Measurements from ENCODE around the gene NDUFV1. TPM values are rescaled to one million over a fixed set of nuclear protein-coding genes. Genes with fewer than 3 reads are reported as not detected.

The NDUFV1 gene
- total RNA-seq, 1 donor from 2014 or later, result 191 TPM

DNA sequence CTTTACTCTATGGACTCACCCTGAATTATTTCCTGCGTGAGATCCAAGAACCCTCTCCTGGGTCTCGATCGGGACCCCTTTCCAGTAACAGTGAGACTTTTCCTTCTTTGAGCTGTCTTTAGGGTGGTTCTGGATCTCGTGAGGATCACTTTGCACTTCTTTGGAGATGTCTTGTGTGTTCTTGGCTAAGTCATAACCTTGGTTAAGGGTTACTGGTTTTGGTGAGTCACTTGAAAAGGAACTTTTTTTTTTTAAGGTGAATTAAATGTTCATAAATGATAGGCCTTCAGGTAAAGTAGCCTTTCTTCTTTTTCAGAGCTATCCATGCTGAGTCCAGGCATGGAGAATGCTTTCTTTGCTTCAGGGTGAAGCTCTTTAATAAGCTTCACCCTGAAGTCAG is 42.5 kb upstream of the NDUFV1 start:
- H3K27me3 Mint-ChIP-seq (ENCODE audit: unreplicated experiment), result no peaks in the 10 kb centered on the region
- H3K36me3 Mint-ChIP-seq (ENCODE audit: low read depth, unreplicated experiment), result no peaks in the 10 kb centered on the region
- H3K4me1 Mint-ChIP-seq (ENCODE audit: unreplicated experiment), result peaks cover 11% of the 10 kb centered on the region
- no peaks in the 10 kb centered on the region for H3K9me3 Mint-ChIP-seq (ENCODE audit: unreplicated experiment)
- no peak overlapping the region for H3K27ac Mint-ChIP-seq (ENCODE audit: unreplicated experiment)
- TF ChIP-seq, protein P1, sequence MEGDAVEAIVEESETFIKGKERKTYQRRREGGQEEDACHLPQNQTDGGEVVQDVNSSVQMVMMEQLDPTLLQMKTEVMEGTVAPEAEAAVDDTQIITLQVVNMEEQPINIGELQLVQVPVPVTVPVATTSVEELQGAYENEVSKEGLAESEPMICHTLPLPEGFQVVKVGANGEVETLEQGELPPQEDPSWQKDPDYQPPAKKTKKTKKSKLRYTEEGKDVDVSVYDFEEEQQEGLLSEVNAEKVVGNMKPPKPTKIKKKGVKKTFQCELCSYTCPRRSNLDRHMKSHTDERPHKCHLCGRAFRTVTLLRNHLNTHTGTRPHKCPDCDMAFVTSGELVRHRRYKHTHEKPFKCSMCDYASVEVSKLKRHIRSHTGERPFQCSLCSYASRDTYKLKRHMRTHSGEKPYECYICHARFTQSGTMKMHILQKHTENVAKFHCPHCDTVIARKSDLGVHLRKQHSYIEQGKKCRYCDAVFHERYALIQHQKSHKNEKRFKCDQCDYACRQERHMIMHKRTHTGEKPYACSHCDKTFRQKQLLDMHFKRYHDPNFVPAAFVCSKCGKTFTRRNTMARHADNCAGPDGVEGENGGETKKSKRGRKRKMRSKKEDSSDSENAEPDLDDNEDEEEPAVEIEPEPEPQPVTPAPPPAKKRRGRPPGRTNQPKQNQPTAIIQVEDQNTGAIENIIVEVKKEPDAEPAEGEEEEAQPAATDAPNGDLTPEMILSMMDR (IDR thresholded peaks at IDR 0.05; ENCODE audit: unreplicated experiment), result no peak
- H3K4me3 Mint-ChIP-seq (ENCODE audit: unreplicated experiment), result no peak overlapping the region
- DNase-seq (ENCODE audit: low spot score), result no peak

- no peak for DNase-seq (ENCODE audit: low spot score)
- Mint-ChIP-seq H3K27ac (ENCODE audit: unreplicated experiment) (no peak overlapping the region), H3K9me3 (ENCODE audit: unreplicated experiment) (no peaks in the 10 kb centered on the region), H3K27me3 (ENCODE audit: unreplicated experiment) (no peaks in the 10 kb centered on the region), H3K36me3 (ENCODE audit: low read depth, unreplicated experiment) (no peaks in the 10 kb centered on the region), H3K4me1 (ENCODE audit: unreplicated experiment) (peaks cover 6% of the 10 kb centered on the region), H3K4me3 (ENCODE audit: unreplicated experiment) (no peak overlapping the region)
- TF ChIP-seq, protein P1 (IDR thresholded peaks at IDR 0.05; ENCODE audit: unreplicated experiment), result no peak
Measured at GRCh38 chr11:67571443-67571842, 35.3 kb upstream of the NDUFV1 start.

DNA sequence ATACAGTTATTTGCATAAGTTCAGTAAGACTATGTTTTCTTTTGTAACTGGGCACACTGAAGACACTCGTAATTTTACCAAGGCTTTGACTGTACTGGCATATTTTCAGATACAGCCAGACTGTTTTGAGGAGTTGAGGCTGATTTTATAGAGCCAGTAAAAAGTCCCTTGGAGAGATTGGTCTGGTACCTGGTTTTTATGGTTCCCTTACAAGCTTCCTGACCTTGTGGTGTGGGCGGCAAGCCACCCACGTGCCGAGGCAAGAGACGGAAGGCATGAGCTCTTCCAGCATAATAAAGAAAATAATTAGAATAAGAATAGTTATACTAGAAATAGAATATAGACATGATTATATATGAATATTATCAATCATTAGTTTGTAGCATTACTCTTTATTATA is 34.4 kb upstream of the NDUFV1 start:
- Mint-ChIP-seq H3K27ac (ENCODE audit: unreplicated experiment) (no peak overlapping the region), H3K9me3 (ENCODE audit: unreplicated experiment) (no peaks in the 10 kb centered on the region), H3K36me3 (ENCODE audit: low read depth, unreplicated experiment) (no peaks in the 10 kb centered on the region), H3K4me1 (ENCODE audit: unreplicated experiment) (peaks cover 6% of the 10 kb centered on the region), H3K27me3 (ENCODE audit: unreplicated experiment) (peaks cover 2% of the 10 kb centered on the region), H3K4me3 (ENCODE audit: unreplicated experiment) (no peak overlapping the region)
- no peak for DNase-seq (ENCODE audit: low spot score)
- TF ChIP-seq, protein P1 (IDR thresholded peaks at IDR 0.05; ENCODE audit: unreplicated experiment), result no peak

DNA sequence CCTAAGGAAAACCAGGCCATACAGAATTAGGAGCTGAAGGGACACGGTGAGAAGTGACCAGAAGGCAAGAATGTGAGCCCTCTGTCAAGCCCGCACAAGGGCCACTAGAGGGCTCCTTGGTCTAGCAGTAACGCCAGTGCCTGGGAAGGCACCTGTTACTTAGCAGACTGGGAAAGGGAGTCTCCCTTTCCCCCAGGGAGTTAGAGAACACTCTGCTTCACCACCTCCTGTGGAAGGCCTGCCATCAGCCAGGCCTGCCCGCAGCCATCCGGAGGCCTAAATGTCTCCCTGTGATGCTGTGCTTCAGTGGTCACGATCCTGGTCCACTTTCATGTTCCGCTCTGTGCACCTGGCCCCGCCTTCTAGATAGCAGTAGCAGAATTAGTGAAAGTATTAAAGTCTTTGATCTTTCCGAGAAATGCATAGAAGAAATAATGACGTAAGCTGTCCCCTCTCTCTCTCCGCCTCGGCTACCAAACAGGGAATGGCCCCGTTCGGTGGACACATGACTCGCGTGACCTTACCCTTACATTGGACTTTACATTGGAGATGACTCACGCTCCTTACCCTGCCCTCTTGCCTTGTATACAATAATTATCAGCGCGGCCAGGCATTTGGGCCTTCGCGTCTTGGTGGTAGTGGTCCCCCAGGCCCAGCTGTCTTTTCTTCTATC is 33.9 kb upstream of the NDUFV1 start:
- TF ChIP-seq, protein P1 (IDR thresholded peaks at IDR 0.05; ENCODE audit: unreplicated experiment), result peak; percentile 37
- no peaks in the 10 kb centered on the region for H3K9me3 Mint-ChIP-seq (ENCODE audit: unreplicated experiment)
- peaks cover 6% of the 10 kb centered on the region for H3K4me1 Mint-ChIP-seq (ENCODE audit: unreplicated experiment)
- no peaks in the 10 kb centered on the region for H3K36me3 Mint-ChIP-seq (ENCODE audit: low read depth, unreplicated experiment)
- H3K4me3 Mint-ChIP-seq (ENCODE audit: unreplicated experiment), result no peak overlapping the region
- peak; percentile 47 for DNase-seq (ENCODE audit: low spot score)
- no peak overlapping the region for H3K27ac Mint-ChIP-seq (ENCODE audit: unreplicated experiment)
- peaks cover 2% of the 10 kb centered on the region for H3K27me3 Mint-ChIP-seq (ENCODE audit: unreplicated experiment)

DNA sequence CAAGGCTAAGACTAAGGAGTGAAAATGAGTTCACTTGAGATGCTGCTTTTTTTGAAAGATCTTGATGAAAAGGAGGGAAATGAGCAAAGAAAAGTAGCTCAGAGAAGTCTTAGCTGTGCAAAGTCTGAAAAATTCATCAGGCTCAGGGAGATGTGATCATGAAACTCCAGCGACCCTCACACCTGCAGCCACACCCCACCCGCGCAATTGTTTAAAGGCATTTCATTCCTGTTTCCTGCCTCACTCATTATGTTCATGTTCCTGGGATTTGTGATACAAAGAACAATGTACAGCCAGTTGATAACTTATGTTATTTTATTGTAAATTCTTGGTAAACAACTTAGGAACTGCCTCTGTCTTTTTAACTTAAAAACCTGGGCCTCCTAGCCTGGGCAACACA is 31.8 kb upstream of the NDUFV1 start:
- peaks cover 6% of the 10 kb centered on the region for H3K27me3 Mint-ChIP-seq (ENCODE audit: unreplicated experiment)
- H3K4me1 Mint-ChIP-seq (ENCODE audit: unreplicated experiment), result peaks cover 6% of the 10 kb centered on the region
- no peaks in the 10 kb centered on the region for H3K9me3 Mint-ChIP-seq (ENCODE audit: unreplicated experiment)
- H3K36me3 Mint-ChIP-seq (ENCODE audit: low read depth, unreplicated experiment), result no peaks in the 10 kb centered on the region
- no peak for DNase-seq (ENCODE audit: low spot score)
- no peak overlapping the region for H3K4me3 Mint-ChIP-seq (ENCODE audit: unreplicated experiment)
- TF ChIP-seq, protein P1 (IDR thresholded peaks at IDR 0.05; ENCODE audit: unreplicated experiment), result no peak
- H3K27ac Mint-ChIP-seq (ENCODE audit: unreplicated experiment), result no peak overlapping the region
